Superior temporal gyrus (tissue), 1 donor: ENCODE measurements around the gene VWA8.

ENCODE experiments used
- DNase-seq: peaks from one replicate; pipeline ENCODE4 v3.0.0-alpha.2; 2016; ENCODE audit errors: extremely low spot score

The VWA8 gene

DNA sequence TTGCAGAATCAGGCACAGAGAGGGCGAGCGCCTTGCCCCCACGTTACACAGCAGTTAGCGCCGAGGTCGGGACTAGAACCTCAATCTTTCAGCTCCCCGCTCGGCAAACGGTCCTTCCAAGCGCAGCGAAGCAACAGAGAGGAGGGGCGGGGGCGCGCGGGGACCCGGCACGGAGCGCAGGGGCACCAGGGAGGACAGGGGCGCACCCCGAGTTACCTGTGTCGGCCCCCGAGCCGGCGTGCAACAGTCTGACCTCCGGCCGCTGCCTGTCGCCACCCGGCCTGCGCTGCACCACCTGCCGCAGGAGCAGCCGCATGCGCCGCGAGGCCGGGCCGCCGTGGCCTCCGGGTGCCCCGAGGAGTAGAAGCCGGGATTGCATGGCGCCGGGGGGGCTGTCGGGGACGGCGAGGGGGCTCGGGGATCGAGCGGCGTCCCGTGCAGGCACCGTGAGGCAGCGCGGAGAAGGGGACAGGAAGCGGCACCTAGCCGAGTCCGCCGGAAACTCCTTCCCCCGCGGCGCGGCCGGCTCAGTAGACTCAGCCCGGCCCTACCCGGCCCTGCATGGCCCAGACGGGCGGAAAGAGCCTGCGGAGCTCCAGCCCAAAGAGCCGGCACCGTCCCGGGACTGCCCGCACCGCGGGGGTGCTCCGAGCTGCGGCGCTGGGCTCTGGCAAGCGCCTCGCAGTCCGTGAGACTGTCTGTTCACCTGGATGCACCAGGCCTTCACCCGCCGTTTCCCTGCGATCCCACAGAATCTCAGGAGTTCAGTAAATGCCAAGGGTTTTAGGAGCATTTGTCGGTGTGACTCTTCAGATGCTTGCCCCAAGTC is at the start of gene VWA8:
Gene VWA8, minus strand, starts transcription at position 473 of the 829 bp plus-strand sequence. Its CDS starts 94 bp downstream, at position 379.
- DNase-seq, result peak; percentile 70

DNA sequence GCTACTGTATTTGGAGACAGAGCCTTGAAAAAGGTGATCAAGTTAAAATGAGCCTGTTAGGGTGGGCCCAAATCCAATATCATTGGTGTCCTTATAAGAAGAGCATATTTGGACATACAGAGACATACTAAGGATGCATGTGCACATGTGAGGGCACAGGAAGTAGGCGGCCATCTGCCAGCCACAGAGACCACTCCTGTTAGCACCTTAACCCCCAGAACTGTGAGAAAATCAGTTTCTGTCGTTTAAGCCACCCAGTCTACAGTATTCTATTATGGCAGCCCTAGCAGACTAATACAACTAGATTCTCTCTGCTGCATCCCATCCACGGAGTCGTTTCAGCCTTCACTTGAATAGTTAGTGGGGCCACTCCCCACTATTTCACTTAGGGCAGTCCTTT is 48.1 kb upstream of the VWA8 start:
- no peak for DNase-seq

DNA sequence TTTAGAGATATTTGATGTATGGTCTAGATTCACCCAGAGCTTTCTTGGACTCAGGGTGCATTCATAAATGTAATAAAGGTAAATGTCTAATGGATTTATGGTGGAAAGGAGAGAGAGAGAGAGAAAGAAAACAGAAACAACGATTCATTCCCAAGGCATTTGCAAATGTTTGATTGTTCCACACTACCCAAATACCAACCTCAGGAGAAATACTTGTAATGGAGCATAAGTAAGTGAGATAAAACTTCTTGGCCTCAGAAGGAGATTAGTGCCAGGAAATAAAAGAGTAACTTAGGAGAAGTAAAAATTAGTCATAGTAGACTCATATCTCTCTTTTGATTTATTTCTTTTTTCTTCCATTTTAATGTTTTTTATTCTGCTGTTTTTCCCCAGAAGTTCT is 46.9 kb upstream of the VWA8 start:
- DNase-seq, result no peak

DNA sequence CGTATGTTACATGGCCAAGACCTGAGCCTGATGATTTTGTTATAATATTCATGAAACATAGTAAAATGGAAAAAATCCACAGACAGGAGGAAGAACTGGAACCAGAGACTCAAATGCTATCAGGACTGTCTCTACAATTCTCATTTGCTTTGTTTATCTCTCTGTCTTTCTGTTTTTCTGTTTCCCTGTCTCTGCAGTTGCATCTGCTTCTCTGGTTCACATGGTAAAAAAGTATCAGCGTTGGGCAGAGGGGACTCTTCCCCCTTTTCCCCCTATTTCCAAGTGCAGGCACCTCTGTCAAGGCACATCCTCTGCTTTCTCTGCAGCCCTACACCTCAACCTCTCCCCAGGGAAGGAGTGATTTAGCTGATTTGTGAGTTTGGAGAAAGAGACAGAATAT is 41.2 kb upstream of the VWA8 start:
- DNase-seq, result no peak

DNA sequence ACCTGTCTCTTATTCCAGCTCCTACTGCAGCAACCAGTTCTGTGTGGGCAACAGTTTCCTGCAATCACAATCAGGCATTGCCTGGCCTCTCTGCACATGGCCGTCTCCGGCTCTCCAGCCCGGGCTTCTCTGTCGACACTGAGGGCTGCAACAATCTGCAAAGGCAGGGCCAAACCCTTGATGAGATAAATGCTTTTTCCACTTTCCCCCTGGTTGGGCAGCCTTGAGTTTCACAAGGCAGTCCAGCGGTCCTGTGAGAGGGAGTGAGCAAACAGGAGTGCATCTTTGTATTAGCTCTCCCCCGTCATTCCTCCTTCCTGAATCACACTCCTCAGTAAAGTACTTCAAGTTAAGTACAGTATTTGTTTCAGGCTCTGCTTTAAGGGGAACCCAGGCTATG is 40.7 kb upstream of the VWA8 start:
- no peak for DNase-seq

DNA sequence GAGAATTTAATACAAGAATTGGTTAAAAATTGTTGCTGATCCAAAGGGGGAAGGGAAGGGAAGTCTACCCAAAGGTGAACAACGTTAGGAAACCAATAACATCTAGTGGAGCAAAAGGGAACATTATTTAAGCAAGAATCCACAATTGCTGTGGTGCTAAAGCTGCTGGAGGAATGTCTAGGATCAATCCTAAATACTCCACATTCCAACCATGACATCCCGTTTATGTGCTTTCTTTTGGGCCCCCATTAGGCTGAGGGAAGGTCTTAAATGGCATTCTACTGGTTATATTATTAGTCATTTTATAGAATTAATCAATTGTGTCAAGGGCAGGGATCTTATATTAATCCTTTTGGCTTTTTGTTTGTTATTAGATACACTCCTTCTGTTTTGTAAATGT is 39.9 kb upstream of the VWA8 start:
- DNase-seq, result no peak

DNA sequence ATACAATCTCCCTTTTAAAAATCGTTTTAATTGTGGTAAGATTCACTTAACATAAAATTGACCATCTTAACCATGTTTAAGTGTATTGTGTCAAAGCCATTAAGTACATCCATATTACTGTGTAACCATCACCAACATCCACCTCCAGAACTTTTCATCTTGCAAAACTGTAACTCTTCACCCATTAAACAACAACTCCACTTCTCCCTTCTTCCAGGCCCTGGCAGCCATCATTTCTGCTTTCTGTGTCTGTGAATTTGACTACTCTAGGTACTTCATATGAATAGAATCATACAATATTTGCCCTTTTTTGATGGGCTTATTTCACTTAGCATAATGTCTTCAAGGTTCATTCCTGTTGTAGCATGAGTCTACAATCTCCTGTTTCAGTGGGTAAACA is 36.5 kb upstream of the VWA8 start:
- DNase-seq, result no peak

DNA sequence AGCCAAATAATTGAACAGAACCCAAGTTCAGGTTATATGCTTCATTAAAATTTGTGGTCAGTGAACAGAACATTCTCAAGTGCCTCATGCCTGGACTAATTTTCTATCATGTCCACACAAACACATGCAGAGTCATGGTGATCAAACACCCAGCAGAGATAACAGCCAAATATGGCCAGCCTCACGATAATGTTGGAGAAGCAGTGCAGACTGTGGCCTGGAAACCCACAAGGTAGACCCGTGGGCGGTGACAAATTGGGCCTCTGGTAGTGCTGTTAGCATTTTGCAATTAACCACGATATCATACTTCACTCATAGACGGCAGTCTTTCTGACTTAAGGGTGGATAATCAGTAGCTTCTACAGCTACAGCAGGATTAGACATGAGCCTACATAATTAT is 35.0 kb upstream of the VWA8 start:
- no peak for DNase-seq

DNA sequence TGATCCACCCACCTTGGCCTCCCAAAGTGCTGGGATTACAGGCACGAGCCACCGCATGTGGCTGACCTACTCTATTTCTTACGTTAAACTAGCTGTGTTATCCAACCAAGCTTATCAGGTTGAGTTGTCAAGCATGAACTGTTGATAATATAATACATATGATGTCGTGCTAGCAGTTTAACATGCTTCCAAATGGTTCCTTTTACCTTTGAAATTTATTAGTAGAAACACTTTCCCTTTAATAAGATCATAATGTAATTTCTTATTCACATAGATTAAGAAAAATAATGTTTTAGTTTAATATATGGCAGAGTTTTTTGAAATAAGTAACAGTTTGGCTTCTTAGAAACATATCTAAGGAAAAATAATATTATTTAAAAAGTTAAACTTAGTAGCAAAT is 34.4 kb upstream of the VWA8 start:
- DNase-seq, result no peak

DNA sequence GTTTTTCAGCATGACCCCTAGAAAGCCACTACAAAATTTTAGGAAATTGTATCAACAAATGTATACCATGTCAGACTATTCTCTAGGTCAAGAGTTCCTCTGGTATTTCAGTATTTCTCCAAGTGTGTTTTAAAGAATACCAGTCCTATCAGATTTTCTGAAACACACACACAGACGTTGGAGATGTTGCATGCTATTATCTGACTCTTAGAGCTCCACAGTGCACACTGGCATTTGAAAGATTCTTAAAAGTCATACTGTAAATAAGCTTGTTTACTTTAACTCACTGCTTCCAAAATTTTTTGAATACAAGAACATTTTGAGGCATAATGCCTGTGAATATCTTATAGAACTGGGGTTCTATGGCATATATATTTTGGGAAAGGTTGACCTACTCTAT is 33.8 kb upstream of the VWA8 start:
- no peak for DNase-seq

DNA sequence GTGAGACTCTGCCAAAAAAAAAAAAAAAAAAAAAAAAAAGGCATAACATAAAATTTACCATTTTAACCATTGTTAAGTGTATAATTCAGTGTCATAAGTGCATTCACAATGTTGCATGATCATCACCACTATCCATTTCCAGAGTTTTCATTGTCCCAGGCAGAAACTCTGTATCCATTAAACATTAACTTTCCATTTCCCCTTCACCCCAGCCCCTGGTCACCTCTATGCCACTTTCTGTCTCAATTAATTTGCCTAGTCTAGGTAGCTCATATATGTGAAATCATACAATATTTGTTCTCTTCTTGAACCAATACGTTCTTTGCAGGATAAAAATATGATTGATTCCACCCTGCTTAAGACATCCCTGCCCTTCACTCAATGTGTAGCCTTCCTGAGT is 31.0 kb upstream of the VWA8 start:
- no peak for DNase-seq

DNA sequence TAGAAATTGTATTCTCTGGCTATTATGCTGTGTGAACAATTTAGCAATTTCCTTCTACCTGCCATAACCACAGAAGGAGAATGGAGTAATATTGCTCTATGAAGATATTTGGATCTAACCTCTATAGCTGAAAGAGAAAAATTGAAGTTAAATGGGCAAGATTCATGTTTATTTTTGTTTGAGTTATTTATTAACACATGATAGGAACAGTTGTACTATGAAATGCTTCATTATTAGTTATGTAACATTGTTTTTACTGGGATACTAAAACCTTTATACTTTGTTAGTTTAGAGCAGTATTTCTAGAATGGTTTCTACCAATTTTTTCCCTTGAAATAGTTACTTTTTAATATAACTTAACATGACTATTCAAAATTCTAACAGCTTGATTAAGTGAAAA is 27.3 kb upstream of the VWA8 start:
- DNase-seq, result no peak

DNA sequence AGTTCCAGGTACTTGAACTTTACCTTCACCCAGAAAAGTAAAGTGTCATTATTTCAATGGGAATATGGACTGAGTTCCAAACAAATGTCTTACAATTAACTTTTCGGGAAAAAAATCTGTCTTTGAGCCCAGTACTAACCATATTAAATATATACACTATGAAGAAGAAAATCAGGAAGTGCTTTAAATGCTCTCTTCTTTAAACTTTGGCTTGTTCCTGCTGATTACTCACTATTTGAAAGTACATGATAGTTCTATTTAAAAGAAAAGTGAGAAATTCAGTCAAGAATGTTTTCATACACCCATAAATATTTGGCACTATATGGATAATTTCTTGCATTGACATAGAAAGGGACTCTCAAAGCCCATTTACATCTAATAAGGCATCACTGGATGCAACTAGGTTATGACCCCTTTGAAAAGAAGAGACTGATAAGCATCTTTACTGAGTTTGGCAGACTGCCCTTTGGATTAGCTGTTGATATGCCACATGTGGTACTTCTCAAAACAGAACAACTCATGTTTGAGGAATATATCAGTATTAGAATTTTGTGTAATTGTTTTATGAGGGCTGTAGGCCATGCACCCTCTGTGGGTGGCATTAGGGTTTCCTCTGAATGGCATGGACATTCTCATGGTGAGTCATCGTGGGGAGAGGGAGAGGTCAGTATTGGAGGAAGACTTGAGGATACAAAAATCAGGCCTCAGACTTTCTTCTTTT is 25.0 kb upstream of the VWA8 start:
- DNase-seq, result no peak

DNA sequence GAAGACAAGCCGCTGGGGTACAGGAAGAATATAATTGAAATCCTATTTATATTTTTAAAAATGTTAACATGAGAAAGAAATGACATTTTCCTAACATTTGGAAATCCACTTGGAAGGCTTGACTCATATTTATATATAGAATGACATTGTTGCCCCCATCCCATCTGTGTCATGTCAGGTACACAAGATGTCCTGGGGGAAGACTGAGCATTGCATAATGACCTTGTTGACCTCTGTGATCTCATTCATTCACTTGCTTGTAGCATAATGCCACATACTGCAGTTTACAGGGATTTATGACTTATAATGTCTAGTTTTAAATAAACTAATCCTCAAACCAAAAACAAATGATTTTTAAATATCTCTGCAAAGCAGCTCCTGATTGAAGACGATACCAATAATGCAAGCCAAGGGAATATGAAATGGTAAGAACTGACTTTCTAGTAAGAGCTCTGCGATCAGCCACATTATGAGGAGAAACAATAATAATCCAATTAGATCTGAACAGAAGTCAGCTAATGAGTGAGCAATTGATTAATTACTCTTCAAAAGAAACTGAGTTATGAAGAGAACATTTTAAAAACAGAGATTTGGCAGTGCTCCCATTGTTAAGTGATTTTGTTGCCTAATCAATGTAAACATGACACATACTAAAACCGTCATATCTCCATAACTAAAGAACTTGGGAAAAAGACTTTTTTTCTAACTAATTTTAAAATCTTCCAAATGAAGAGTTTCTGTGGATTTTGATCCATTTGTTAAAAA is 21.2 kb upstream of the VWA8 start:
- DNase-seq, result no peak

DNA sequence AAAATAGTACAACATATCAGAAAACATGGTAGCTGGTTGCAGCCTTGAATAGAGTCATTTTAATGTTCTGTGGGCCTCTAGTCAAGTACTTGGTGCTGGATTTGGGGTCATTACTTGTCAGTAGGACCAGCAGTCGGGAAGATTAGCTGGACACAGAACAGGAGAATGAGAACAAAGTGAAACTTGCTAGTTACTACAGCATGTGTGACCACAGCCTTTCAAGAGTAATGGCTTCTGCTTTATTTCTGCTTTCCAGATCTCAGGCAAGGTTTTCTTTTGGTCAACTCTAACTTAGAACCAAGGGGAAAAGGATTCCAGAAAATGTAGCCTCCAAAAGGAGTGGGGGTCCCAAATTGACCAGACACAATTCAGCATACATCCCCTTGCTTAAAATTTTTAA is 17.1 kb upstream of the VWA8 start:
- no peak for DNase-seq

DNA sequence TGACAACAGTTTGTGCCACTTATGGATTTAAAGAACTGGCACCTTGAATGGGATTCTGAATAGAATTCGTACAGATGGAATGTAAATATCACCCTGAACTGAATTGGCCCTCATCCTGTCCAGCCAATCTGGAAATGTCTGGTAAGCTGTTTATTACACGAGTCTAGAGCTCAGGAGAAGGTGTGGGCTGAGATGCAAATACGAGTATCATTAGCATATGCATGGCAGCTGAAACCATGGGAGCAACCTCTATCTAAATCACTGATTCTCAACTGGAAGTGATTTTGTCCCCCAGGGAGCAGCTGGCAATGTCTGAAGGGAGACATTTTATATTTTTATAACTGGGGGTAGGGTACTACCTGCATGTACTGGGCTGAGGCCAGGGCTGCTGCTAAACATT is 15.6 kb upstream of the VWA8 start:
- DNase-seq, result no peak

DNA sequence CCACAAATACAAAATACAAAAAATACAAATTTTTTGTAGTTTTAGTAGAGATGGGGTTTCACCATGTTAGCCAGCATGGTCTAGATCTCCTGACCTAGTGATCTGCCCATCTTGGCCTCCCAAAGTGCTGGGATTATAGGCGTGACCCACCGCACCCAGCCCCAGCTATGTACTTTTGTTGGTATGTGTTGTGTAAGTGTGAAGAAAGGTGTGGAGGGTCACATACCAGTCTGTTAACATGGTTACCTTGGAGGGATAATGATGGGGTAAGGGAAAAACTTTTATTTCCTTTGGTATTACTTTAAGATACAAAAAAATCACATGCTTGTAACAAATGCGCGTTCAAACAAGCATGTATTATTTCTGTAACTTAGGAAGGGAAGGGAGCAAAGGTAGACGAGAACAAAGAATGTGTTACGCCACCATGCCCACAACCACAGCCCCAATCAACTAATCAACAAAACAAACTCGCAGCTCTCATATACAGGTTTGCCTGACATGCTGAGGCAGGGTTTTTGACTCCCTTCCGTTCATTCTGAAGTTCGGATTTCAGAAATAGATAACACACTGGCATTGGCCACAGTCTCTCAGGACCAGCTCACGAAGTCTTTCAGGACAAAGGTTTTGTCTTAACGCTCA is 13.5 kb upstream of the VWA8 start:
- no peak for DNase-seq

DNA sequence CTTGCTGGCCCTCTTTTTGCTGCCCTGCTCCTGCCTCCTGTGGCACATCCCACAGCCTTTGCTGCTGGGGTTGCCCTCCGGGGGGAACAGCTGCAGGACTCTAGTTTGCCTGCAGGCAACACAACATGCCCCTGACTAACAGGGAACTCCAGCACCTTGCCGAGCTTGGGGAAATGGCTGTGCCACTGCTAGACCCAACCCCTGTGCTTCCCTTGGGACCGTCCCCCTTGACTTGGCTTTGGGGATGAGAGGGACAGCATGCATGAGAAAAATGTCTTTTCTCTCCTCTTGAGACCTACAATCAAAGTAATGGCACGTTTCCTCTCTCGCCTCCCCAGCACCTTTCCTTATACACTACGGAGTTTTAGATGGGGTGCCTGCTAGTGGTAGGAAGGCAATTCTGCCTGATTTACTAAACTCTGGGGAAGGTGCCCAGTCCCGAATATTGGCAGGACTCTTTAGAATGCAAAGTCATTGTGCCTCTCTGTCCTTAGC is 12.4 kb upstream of the VWA8 start:
- no peak for DNase-seq

DNA sequence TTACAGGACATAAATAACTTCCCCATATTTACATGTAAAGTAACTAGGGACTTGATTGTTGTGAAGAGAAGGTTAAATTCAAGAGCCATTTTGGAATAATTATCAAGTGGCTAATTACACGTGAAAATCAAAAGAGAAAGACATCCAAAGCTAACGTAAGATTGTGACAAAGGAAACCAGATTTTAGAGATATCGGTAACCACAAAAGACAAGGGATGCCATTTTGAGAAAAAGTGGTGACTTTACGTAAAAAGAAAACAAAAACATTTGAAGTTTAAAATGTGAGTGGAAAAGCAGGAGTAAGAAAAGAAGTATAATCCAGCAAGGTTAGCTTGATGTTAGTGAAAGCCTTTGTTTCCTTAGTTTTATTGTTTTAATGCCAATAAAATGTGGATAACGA is 10.9 kb upstream of the VWA8 start:
- no peak for DNase-seq

DNA sequence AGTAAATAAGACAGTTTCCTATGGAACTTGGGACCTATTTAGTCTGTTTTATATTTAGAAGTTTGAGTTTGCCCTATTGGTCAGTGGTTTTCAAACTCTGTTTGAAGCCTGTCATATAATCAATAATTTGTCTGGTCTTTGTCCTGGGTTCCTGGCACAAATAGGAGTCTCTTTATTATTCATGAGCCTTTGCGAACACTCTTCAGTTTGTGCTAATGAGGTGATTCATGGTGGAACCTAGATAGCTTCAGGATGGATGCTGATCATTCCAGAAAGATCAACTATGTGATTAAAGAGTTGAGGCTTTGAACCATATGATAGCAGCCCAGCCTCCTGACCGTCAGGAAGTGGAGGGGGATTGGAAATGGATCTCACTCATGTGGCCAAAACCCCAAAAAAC is 10.0 kb upstream of the VWA8 start:
- DNase-seq, result no peak

DNA sequence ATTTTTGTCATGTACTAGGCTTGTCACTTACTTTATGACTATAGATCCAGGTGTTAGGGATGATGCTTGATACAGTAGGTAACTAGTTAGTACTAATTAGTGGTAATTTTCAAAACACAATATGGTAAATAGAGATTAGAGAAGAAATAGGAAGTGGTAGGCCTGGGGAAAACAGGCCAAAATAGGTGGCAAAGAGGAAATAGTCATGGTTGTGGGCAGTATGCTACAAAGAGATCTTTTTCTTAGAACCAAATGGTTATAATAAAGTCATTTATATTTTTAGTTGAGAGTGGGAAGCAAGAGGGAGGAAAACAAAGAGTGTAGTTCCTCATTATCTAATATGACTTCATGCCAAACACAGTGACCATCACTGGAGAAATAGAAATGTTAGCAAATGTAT is 9.1 kb upstream of the VWA8 start:
- no peak for DNase-seq

DNA sequence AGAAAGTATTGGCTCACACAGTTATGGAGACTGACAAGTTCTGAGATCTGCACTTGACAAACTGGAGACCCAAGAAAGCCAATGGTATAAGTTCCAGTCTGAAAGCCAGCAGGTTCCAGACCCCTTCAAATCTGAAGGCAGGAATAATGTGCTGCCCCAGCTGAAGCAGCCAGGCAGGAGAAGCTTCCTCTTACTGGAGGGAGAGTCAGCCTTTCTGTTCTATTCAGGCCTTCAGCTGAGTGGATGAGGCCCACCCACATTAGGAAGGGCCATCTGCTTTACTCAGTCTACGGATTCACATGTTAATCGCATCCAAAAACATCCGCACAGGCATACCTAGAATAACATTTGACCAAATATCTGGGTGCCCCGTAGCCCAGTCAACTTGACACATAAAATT is 8.2 kb upstream of the VWA8 start:
- no peak for DNase-seq
